SK-N-SH treated with all-trans-retinoic acid at 6 μM for 48 hours (cell line): Measurements from ENCODE around the gene CYP2B6.

Experiments
- ATAC-seq: fragments of 200-7000 bp; cut with Tn5 transposase; 3 replicates; pipeline ENCODE4 v1.9.1; 2020; ENCODE audit warnings: mild to moderate bottlenecking, moderate library complexity
- ARNTL ChIP-seq: fragments of 450-650 bp; formaldehyde crosslinking; IDR thresholded peaks from 2 replicates; pipeline ENCODE4 v1.5.0; 2020; ENCODE audit warnings: low read depth, mild to moderate bottlenecking, moderate library complexity, borderline replicate concordance
- BACH2 ChIP-seq: fragments of 250-450 bp; sonication (Bioruptor Pico); IDR thresholded peaks from 2 replicates; pipeline ENCODE4 v1.9.0; 2021; ENCODE audit warnings: mild to moderate bottlenecking, borderline replicate concordance
- CREB5 ChIP-seq: fragments of 250-450 bp; sonication (Bioruptor Pico); IDR thresholded peaks from 2 replicates; pipeline ENCODE4 v1.5.1; 2020; ENCODE audit warnings: low read depth, mild to moderate bottlenecking, moderate library complexity
- CSDC2 ChIP-seq: fragments of 250-450 bp; sonication (Bioruptor Pico); IDR thresholded peaks from 2 replicates; pipeline ENCODE4 v1.5.0; 2020; ENCODE audit warnings: mild to moderate bottlenecking, moderate library complexity
- CSRNP3 ChIP-seq: fragments of 250-450 bp; sonication (Bioruptor Pico); IDR thresholded peaks from 2 replicates; pipeline ENCODE4 v1.5.1; 2021; ENCODE audit warnings: mild to moderate bottlenecking, moderate library complexity
- ESRRG ChIP-seq: fragments of 250-450 bp; sonication (Bioruptor Pico); IDR thresholded peaks from 2 replicates; pipeline ENCODE4 v1.6.1; 2021; ENCODE audit warnings: mild to moderate bottlenecking
- GLIS3 ChIP-seq: fragments of 250-450 bp; sonication (Bioruptor Pico); IDR thresholded peaks from 2 replicates; pipeline ENCODE4 v1.5.0; 2020; ENCODE audit warnings: mild to moderate bottlenecking, moderate library complexity
- ISL1 ChIP-seq: fragments of 250-450 bp; sonication (Bioruptor Pico); IDR thresholded peaks from 2 replicates; pipeline ENCODE4 v2.1.2; 2022; ENCODE audit warnings: mild to moderate bottlenecking, moderate library complexity
- PPARA ChIP-seq: fragments of 250-450 bp; sonication (Bioruptor Pico); IDR thresholded peaks from 2 replicates; pipeline ENCODE4 v1.5.0; 2020; ENCODE audit warnings: mild to moderate bottlenecking, borderline replicate concordance
- RARB ChIP-seq: fragments of 250-450 bp; sonication (Bioruptor Pico); IDR thresholded peaks from 2 replicates; pipeline ENCODE4 v1.8.0; 2021; ENCODE audit warnings: mild to moderate bottlenecking, moderate library complexity
- SNAI2 ChIP-seq: fragments of 250-450 bp; sonication (Bioruptor Pico); IDR thresholded peaks from 2 replicates; pipeline ENCODE4 v1.5.0; 2020; ENCODE audit warnings: mild to moderate bottlenecking, moderate library complexity
- TCF4 ChIP-seq: fragments of 250-450 bp; sonication (Bioruptor Pico); IDR thresholded peaks from 2 replicates; pipeline ENCODE4 v1.8.0; 2021; ENCODE audit warnings: mild to moderate bottlenecking, moderate library complexity, borderline replicate concordance
- TOX ChIP-seq: fragments of 250-450 bp; sonication (Bioruptor Pico); IDR thresholded peaks from 2 replicates; pipeline ENCODE4 v1.8.0; 2021; ENCODE audit warnings: mild to moderate bottlenecking, moderate library complexity, borderline replicate concordance
- TSHZ2 ChIP-seq: fragments of 250-450 bp; sonication (Bioruptor Pico); IDR thresholded peaks from 2 replicates; pipeline ENCODE4 v1.5.0; 2020; ENCODE audit warnings: mild to moderate bottlenecking, moderate library complexity
- ZC3H10 ChIP-seq: fragments of 250-450 bp; sonication (Bioruptor Pico); IDR thresholded peaks from 2 replicates; pipeline ENCODE4 v1.5.1; 2021; ENCODE audit warnings: mild to moderate bottlenecking, moderate library complexity
- ZFP3 ChIP-seq: fragments of 250-450 bp; sonication (Bioruptor Pico); IDR thresholded peaks from 2 replicates; pipeline ENCODE4 v1.5.0; 2020; ENCODE audit warnings: mild to moderate bottlenecking, moderate library complexity
- ZNF565 ChIP-seq: fragments of 450-650 bp; formaldehyde crosslinking; conservative IDR thresholded peaks from 2 replicates; pipeline ENCODE4 v1.5.0; 2020; ENCODE audit warnings: low read depth, mild to moderate bottlenecking, moderate library complexity
- ZNF70 ChIP-seq: fragments of 450-650 bp; formaldehyde crosslinking; IDR thresholded peaks from 2 replicates; pipeline ENCODE4 v1.5.0; 2020; ENCODE audit warnings: mild to moderate bottlenecking, moderate library complexity
- ZNF8 ChIP-seq: fragments of 450-650 bp; formaldehyde crosslinking; IDR thresholded peaks from 2 replicates; pipeline ENCODE4 v1.5.0; 2020; ENCODE audit warnings: mild to moderate bottlenecking, moderate library complexity
- TF ChIP-seq, protein P1 (sequence below): fragments of 250-450 bp; sonication (Bioruptor Pico); IDR thresholded peaks from 2 replicates; pipeline ENCODE4 v1.8.0; 2021; ENCODE audit warnings: low read depth, mild to moderate bottlenecking, moderate library complexity, borderline replicate concordance

CYP2B6 gene

DNA sequence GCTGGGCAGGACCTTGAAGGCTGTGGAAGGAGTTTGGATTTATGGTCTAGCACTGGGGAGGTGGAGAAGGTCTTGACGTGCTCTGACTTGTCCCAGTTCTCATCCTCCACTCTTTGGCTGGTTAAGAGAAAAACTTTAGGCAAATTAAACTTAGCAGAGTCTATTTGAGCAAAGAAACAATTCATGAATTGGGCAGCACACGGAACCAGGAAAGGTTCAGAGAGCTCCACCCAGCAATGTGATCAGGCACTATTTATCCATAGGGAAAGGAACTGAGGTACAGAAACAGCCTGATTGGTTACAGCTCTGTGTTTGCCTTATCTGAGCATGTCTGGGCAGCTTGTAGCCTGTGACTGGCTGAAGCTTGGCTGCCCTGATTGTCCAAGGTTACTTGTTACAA lies 45.4 kb upstream of the CYP2B6 start:
- no peak for ATAC-seq
- TF ChIP-seq CSRNP3 = no peak
- no peak for TF ChIP-seq ZFP3
- TF ChIP-seq, protein P1, sequence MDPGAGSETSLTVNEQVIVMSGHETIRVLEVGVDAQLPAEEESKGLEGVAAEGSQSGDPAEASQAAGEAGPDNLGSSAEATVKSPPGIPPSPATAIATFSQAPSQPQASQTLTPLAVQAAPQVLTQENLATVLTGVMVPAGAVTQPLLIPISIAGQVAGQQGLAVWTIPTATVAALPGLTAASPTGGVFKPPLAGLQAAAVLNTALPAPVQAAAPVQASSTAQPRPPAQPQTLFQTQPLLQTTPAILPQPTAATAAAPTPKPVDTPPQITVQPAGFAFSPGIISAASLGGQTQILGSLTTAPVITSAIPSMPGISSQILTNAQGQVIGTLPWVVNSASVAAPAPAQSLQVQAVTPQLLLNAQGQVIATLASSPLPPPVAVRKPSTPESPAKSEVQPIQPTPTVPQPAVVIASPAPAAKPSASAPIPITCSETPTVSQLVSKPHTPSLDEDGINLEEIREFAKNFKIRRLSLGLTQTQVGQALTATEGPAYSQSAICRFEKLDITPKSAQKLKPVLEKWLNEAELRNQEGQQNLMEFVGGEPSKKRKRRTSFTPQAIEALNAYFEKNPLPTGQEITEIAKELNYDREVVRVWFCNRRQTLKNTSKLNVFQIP (CRISPR knock-in tag) = no peak
- TF ChIP-seq PPARA (CRISPR knock-in tag) = no peak
- no peak for TF ChIP-seq ZNF70
- TF ChIP-seq TOX = no peak
- TF ChIP-seq ZNF8 (CRISPR knock-in tag) = no peak
- TF ChIP-seq ESRRG (CRISPR knock-in tag) = no peak
- no peak for TF ChIP-seq BACH2
- no peak for TF ChIP-seq ARNTL (CRISPR knock-in tag)
- no peak for TF ChIP-seq ZC3H10 (CRISPR knock-in tag)
- TF ChIP-seq RARB (CRISPR knock-in tag) = no peak
- TF ChIP-seq ZNF565 = no peak
- TF ChIP-seq ISL1 (CRISPR knock-in tag) = no peak
- no peak for TF ChIP-seq TCF4 (CRISPR knock-in tag)
- TF ChIP-seq SNAI2 = no peak
- TF ChIP-seq, all 23 proteins: peak for 0

DNA sequence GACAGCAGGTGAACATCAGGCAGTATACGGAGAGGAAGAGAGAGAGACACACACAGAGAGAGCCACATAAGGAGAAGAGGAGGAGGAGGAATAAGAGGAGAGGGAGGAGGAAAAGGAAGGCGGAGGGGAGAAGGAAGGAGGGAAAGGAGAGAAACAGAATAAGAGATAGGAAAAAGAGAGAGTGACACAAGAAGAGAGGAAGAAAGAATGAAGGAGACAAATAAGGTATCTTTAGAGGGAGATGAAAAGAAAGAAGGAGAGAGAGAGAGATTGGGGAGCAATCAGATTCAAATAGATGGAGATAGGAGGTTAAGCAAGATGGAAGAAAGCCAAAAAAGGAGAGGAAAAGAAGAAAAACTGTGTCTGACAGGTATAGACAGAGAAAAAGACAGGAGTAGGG lies 44.0 kb upstream of the CYP2B6 start:
- no peak for ATAC-seq

GRCh38 chr19:40947573-40947972 lies 43.5 kb upstream of the CYP2B6 start:
- no peak for ATAC-seq
- TF ChIP-seq ESRRG (CRISPR knock-in tag) (no peak), SNAI2 (no peak), ZNF565 (no peak), GLIS3 (no peak), TOX (no peak), TSHZ2 (CRISPR knock-in tag) (no peak)
- TF ChIP-seq, protein P1 (CRISPR knock-in tag) = no peak

More for the DNA sequence above, 44.0 kb upstream of the CYP2B6 start:
- TF ChIP-seq CREB5 (CRISPR knock-in tag) (no peak), CSDC2 (CRISPR knock-in tag) (no peak), ARNTL (CRISPR knock-in tag) (no peak), ISL1 (CRISPR knock-in tag) (no peak), ZNF8 (CRISPR knock-in tag) (no peak), TSHZ2 (CRISPR knock-in tag) (no peak), RARB (CRISPR knock-in tag) (no peak), TCF4 (CRISPR knock-in tag) (no peak), ZFP3 (no peak), GLIS3 (no peak)
